ENCODE results near the gene PHC3.

DNA sequence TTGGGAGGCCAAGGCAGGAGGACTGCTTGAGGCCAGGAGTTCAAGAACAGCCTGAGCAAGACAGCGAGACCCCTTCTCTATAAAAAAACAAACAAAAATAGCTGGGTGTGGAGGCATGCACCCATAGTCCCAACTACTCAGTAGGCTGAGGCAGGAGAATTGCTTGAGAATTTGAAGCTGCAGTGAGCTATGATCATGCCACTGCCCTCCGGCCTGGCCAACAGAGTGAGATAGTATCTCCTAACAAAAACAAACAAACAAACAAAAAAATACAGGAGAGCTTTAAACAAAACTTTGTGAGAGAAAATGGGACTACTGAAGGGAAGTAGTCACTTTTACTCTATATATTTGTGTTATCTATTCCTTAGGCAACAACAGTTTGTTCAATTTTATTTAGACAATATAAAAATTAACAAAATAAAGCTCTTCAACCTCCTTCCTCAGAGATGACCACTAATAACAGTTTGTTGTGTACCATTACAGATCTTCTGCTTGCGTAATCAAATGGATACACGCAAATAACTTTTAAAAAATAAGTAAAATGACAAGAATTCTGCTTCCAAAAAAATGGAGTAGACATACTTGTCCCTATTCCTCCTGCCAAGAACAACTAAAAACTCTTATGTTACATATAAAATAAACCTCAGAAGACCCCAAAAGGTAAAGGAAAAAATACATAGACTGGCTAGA lies 17.4 kb downstream of the PHC3 start:
- TF ChIP-seq, protein P1, sequence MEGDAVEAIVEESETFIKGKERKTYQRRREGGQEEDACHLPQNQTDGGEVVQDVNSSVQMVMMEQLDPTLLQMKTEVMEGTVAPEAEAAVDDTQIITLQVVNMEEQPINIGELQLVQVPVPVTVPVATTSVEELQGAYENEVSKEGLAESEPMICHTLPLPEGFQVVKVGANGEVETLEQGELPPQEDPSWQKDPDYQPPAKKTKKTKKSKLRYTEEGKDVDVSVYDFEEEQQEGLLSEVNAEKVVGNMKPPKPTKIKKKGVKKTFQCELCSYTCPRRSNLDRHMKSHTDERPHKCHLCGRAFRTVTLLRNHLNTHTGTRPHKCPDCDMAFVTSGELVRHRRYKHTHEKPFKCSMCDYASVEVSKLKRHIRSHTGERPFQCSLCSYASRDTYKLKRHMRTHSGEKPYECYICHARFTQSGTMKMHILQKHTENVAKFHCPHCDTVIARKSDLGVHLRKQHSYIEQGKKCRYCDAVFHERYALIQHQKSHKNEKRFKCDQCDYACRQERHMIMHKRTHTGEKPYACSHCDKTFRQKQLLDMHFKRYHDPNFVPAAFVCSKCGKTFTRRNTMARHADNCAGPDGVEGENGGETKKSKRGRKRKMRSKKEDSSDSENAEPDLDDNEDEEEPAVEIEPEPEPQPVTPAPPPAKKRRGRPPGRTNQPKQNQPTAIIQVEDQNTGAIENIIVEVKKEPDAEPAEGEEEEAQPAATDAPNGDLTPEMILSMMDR (IDR thresholded peaks at IDR 0.05): no peak
- TF ChIP-seq EP300 (IDR thresholded peaks at IDR 0.05): no peak
- no peak for TF ChIP-seq POLR2A (IDR thresholded peaks at IDR 0.05)
- no peak for TF ChIP-seq POLR2AphosphoS5 (IDR thresholded peaks at IDR 0.05)
